GDM1 (cell line): Measurements from ENCODE around the gene TSNAXIP1.

ENCODE experiments used
- DNase-seq: peaks from one replicate; lab custom pipeline; 2025; lab: John Stamatoyannopoulos, UW

The TSNAXIP1 gene

GRCh38 chr16:67806428-67807147 lies at the start of gene TSNAXIP1, which contains the start of gene RANBP10:
Gene TSNAXIP1, plus strand, starts transcription at chr16:67806889. Its CDS starts 261 bp downstream, at chr16:67807150.
Gene RANBP10, minus strand, starts transcription at chr16:67806560. Its CDS starts 24 bp downstream, at chr16:67806536.
- peak; percentile 92 for DNase-seq

- no peak for DNase-seq
Observed at GRCh38 chr16:67758006-67758405, 48.7 kb upstream of the TSNAXIP1 start.

DNA sequence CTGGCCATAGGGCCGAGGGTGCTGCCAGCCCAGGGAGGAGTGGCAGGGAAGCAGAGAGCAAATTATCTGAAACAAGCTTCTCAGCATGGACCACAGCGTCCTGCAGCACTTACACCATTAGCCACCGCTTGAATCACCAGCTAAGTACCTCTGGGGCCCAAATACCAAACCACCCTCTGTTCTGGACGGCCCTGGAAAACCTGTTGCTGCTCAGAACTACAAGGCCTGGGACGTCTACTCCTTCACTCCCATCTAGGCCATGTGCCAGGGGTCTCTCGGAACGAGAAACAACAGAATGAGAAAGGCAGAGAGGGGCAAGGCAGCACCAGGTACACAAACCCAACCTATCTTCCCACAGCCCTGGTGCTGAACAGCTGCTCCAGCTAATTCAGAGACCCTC lies 47.7 kb upstream of the TSNAXIP1 start:
- no peak for DNase-seq

- no peak for DNase-seq
Observed at GRCh38 chr16:67760206-67760955, 46.3 kb upstream of the TSNAXIP1 start.

DNA sequence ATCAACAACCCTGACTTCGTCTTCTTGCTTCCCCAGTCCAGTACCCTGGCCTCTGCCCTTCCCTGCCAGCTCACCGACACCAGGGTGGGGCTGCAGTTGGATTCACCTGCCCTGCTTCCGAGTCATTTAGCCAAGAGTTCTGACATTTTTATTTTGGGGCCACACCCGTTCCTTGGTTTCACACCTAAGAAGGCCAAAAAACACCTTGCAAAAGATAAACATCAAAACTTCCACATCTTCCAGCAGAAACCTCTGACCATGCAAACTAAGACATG lies 45.8 kb upstream of the TSNAXIP1 start:
- no peak for DNase-seq

DNA sequence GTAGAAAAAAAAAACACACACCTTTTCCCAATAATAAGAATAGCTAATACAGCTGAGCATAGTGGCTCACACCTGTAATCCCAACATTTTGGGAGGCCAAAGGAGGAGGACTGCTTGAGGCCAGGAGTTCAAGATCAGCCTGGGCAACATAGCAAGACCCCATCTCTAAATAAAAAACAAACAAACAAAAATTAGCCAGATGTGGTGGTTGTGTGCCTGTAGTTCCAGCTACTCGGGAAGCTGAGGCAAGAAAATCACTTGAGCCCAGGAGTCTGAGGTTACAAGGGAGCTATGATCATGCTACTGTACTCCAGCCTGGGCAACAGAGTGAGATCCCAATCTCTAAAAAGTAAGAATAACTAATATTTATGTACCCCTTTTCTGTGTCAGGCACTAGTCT lies 44.8 kb upstream of the TSNAXIP1 start:
- DNase-seq, result no peak

- no peak for DNase-seq
Observed at GRCh38 chr16:67762385-67762784, 44.3 kb upstream of the TSNAXIP1 start.

- no peak for DNase-seq
Observed at GRCh38 chr16:67763066-67763465, 43.6 kb upstream of the TSNAXIP1 start.

- DNase-seq, result no peak
Observed at GRCh38 chr16:67764158-67764667, 42.5 kb upstream of the TSNAXIP1 start.

- no peak for DNase-seq
Observed at GRCh38 chr16:67766291-67766690, 40.4 kb upstream of the TSNAXIP1 start.

- DNase-seq, result no peak
Observed at GRCh38 chr16:67767953-67768352, 38.7 kb upstream of the TSNAXIP1 start.

- no peak for DNase-seq
Observed at GRCh38 chr16:67770346-67770991, 36.2 kb upstream of the TSNAXIP1 start.

DNA sequence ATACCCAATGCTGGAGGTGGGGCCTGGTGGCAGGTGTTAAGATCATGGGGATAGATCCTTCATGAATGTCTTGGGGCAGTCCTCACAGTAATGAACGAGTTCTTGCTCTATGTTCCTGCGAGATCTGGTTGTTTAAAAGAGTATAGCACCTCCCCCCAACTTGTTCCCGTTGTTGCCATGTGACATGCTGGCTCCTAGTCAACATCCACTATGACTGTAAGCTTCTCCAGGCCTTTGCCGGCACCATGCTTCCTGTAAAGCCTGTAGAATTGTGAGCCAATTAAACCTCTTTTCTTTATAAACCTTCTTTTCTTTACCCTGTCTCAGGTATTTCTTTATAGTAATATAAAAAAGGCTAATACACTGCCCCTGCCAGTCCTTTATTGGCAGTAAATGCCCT lies 33.6 kb upstream of the TSNAXIP1 start:
- no peak for DNase-seq

- DNase-seq, result no peak
Observed at GRCh38 chr16:67773569-67774456, 32.9 kb upstream of the TSNAXIP1 start.

DNA sequence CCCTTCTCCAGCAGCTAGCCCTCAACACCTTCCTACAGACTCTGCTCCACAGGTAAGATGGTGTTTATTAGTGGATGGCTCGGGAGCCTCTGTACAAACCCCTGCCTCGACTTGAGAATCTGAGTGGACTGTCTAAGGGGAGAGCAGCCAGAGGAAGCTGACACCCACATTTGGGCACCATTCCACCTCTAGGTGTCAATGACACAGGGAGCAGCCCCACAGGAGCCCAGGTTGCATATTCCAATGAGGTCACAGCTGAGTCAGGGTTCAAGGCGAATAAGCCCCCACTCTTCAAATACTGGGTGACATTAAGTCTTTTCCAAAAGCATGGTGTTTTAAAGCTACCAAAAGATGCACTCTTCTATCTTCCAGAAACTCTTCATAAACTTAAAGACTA lies 32.2 kb upstream of the TSNAXIP1 start:
- DNase-seq, result no peak

- no peak for DNase-seq
Observed at GRCh38 chr16:67775273-67775672, 31.4 kb upstream of the TSNAXIP1 start.

GRCh38 chr16:67779256-67780014 lies 27.3 kb upstream of the TSNAXIP1 start:
- no peak for DNase-seq

DNA sequence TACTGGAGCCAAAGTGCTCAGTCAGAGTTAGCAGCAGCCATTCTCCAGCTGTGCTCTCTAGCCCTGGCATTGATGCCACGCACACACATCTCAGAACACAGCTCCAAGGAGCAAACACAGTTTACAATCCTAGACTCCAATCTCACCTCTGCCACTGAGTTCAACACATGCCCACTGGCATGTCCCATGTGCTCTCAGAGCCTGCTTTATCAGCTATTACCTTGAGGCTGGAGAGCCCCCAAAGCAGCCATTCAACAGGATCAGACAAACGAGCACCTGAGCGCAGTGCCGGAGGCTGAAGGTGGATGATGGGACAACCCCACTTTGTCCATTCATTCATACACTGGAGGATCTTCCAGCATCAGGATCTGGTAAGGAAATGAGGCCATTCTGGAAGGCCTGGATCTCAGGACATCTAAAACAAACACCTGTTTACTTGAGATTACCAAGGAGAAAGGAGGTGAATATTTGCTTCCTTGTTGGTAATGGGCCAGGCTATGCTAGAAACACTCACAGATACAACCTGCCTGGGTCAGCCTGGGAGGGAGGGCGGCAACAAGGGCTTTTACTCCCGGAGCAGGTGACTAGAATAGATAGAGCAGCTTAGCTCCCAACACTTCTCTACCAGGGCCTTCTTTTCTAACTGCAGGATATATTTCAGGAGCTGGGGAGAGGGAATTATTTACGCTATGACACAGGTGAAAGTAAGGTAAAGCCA lies 25.7 kb upstream of the TSNAXIP1 start:
- no peak for DNase-seq

DNA sequence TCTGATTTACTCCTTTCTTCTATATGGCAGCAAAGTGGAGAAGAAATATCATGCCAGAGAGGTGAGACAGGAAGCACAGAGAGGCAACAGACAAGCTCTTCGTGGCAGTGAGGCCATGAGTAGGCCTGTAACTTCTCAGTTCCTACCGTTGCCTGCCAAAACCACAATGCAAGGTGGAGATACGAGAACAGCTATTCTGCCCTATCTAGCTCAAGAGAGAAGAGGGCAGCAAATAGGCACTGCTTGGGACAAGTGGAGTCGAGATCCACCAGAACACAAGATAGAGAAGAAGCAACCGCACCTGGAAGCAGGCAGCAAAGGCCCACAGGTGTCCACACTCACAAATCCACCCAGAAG lies 25.1 kb upstream of the TSNAXIP1 start:
- peak; percentile 18 for DNase-seq

- no peak for DNase-seq
Observed at GRCh38 chr16:67782567-67783352, 23.9 kb upstream of the TSNAXIP1 start.
